GM12878 (cell line): ENCODE data around the gene NUDT1.

Experiments used
- CEBPB ChIP-seq, 2 experiments: fragments of 150-350 bp in 1 of 2; IDR thresholded peaks; 2 replicates each; pipeline ENCODE4 v1.6.1; 2012 to 2014; ENCODE audit warnings: low read depth in 2 of 2, low read length in 2 of 2, borderline replicate concordance in 1 of 2, inconsistent platforms in 1 of 2
- CTCF ChIP-seq, 3 experiments: IDR thresholded peaks in 2 of 3; conservative IDR thresholded peaks in 1 of 3; 2 replicates each; pipeline ENCODE4 v1.5.1; 2011; ENCODE audit warnings: low read depth in 3 of 3, low read length in 3 of 3, mild to moderate bottlenecking in 3 of 3, control low read depth in 2 of 3, moderate library complexity in 2 of 3, inconsistent platforms in 1 of 3, mixed read lengths in 1 of 3; ENCODE audit not compliant: control insufficient read depth in 2 of 3, insufficient read depth in 1 of 3; ENCODE audit errors: extremely low read depth in 1 of 3
- FOXK2 ChIP-seq: fragments of 450-650 bp; IDR thresholded peaks from 2 replicates; pipeline ENCODE4 v1.6.1; 2017; ENCODE audit warnings: mild to moderate bottlenecking, moderate library complexity
- NFYA ChIP-seq: IDR thresholded peaks from 2 replicates; pipeline ENCODE4 v1.6.1; 2011; ENCODE audit warnings: low read depth, mild to moderate bottlenecking, low read length, improper control_type of control experiment, borderline replicate concordance
- POLR2A ChIP-seq: IDR thresholded peaks from 2 replicates; pipeline ENCODE4 v1.6.1; 2011; ENCODE audit warnings: low read depth, mild to moderate bottlenecking, low read length
- RB1 ChIP-seq: fragments of 450-650 bp; formaldehyde crosslinking; IDR thresholded peaks from 2 replicates; pipeline ENCODE4 v1.6.1; 2017; ENCODE audit warnings: mild to moderate bottlenecking, borderline replicate concordance
- RCOR1 ChIP-seq: conservative IDR thresholded peaks from 2 replicates; pipeline ENCODE4 v1.6.1; 2012; ENCODE audit warnings: low read depth, low read length, improper control_type of control experiment

- TF ChIP-seq RB1 (no peak), CTCF (IDR thresholded peaks at IDR 0.05 in 2 of 3, conservative IDR thresholded peaks at IDR 0.05 in 1 of 3; ENCODE audit: control insufficient read depth in 2 of 3, extremely low read depth in 1 of 3, insufficient read depth in 1 of 3, low read depth in 3 of 3, low read length in 3 of 3) (no peak), RCOR1 (no peak), FOXK2 (no peak), CEBPB (IDR thresholded peaks at IDR 0.05; ENCODE audit: borderline replicate concordance in 1 of 2, low read depth in 2 of 2, low read length in 2 of 2) (no peak), NFYA (no peak), POLR2A (no peak)
These were observed 30.7 kb upstream of the NUDT1 start for GRCh38 chr7:2211259-2211880.
